Measurements from ENCODE around the gene KIF1A. TPM values are rescaled to one million over a fixed set of nuclear protein-coding genes. Genes with fewer than 3 reads are reported as not detected.

Gene KIF1A
- total RNA-seq, 1 donor from 2014 or later: 69.2 TPM

- no peak overlapping the region for H3K4me3 ChIP-seq (ENCODE audit: low read depth, low read length)
- TF ChIP-seq, protein P1, sequence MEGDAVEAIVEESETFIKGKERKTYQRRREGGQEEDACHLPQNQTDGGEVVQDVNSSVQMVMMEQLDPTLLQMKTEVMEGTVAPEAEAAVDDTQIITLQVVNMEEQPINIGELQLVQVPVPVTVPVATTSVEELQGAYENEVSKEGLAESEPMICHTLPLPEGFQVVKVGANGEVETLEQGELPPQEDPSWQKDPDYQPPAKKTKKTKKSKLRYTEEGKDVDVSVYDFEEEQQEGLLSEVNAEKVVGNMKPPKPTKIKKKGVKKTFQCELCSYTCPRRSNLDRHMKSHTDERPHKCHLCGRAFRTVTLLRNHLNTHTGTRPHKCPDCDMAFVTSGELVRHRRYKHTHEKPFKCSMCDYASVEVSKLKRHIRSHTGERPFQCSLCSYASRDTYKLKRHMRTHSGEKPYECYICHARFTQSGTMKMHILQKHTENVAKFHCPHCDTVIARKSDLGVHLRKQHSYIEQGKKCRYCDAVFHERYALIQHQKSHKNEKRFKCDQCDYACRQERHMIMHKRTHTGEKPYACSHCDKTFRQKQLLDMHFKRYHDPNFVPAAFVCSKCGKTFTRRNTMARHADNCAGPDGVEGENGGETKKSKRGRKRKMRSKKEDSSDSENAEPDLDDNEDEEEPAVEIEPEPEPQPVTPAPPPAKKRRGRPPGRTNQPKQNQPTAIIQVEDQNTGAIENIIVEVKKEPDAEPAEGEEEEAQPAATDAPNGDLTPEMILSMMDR (conservative IDR thresholded peaks at IDR 0.05; ENCODE audit: low read depth, low read length): no peak
- DNase-seq (ENCODE audit: low read depth): no peak
These were observed 24.0 kb downstream of the KIF1A start for GRCh38 chr2:240795916-240796510.

DNA sequence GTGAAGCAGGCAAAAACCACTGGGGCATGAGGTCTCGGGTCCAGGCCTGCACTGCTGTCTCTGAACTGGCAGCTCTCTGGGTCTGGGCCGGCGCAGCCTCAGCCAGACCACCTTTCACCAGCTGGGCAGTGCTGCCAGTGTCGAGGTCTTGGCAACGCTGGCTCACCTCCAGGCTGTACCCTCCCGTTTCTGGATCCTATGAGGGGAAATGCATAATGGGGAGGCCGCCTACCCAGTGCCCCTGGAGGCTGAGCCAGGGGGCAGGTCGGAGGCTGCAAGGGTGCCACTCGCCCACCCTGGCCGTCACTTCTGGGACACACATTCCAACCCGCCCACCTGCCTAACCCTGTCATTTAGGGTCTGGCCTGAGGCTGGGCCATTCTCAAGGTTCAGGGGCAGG, 24.6 kb downstream of the KIF1A start:
- TF ChIP-seq, protein P1 (conservative IDR thresholded peaks at IDR 0.05; ENCODE audit: low read depth, low read length): no peak
- no peak for DNase-seq (ENCODE audit: low read depth)
- H3K4me3 ChIP-seq (ENCODE audit: low read depth, low read length): no peak overlapping the region

GRCh38 chr2:240794178-240794721, 25.8 kb downstream of the KIF1A start:
- TF ChIP-seq, protein P1 (conservative IDR thresholded peaks at IDR 0.05; ENCODE audit: low read depth, low read length): no peak
- H3K4me3 ChIP-seq (ENCODE audit: low read depth, low read length): no peak overlapping the region
- DNase-seq (ENCODE audit: low read depth): no peak

- DNase-seq (ENCODE audit: low read depth): no peak
- TF ChIP-seq, protein P1 (conservative IDR thresholded peaks at IDR 0.05; ENCODE audit: low read depth, low read length): no peak
- H3K4me3 ChIP-seq (ENCODE audit: low read depth, low read length): no peak overlapping the region
These were observed 26.5 kb downstream of the KIF1A start for GRCh38 chr2:240793313-240794177.

- no peak overlapping the region for H3K4me3 ChIP-seq (ENCODE audit: low read depth, low read length)
- no peak for DNase-seq (ENCODE audit: low read depth)
- TF ChIP-seq, protein P1 (conservative IDR thresholded peaks at IDR 0.05; ENCODE audit: low read depth, low read length): no peak
These were observed 27.2 kb downstream of the KIF1A start for GRCh38 chr2:240792629-240793312.

DNA sequence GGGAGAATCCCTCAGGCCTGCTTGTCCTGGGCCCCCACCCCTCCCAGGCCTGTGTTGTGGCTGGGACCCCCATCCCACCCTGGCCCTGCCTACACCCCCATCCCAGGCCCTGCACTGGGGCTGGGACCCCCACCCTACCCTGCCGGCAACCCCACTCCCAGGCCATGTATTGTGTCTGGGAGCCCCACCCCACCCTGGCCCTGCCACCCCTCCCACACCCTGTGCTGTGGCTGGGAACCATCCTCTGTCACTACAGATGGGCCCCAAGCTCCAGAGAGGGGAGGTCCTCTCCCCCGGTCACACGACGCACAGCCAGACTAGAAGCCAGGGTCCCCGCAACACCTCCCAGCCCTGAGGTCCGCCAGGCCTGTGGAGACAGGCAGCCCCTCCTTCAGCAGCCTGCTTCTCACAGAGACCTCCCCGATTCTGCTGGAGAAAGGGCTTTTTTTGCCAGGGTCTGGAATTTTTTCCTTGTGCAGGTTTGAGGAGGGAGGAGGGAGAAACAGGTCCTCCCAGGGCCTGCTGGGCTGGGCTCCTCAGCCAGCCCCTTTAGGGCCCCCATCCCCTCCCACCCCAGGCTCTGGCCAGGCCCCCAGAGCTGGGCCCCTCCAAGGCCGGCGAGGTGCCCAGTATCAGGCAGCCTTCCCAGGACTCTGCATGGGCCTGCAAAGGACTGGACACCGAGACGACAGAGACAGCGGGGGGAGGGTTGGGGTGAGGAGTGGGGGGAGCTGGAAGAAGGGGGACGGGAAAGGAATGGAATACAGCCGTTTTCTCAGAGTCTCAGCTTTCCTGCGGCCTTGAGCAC, 28.0 kb downstream of the KIF1A start:
- H3K4me3 ChIP-seq (ENCODE audit: low read depth, low read length): no peak overlapping the region
- no peak for DNase-seq (ENCODE audit: low read depth)
- TF ChIP-seq, protein P1 (conservative IDR thresholded peaks at IDR 0.05; ENCODE audit: low read depth, low read length): no peak

Measured in epithelial cell of proximal tubule (primary cell).